ENCODE measurements around the gene RTN4RL2. TPM values are rescaled to one million over a fixed set of nuclear protein-coding genes. Genes with fewer than 3 reads are reported as not detected.

The RTN4RL2 gene
- total and polyA plus RNA-seq, 9 donors: 0.23 to 2.0 (median 0.68) TPM; not detected in 1

DNA sequence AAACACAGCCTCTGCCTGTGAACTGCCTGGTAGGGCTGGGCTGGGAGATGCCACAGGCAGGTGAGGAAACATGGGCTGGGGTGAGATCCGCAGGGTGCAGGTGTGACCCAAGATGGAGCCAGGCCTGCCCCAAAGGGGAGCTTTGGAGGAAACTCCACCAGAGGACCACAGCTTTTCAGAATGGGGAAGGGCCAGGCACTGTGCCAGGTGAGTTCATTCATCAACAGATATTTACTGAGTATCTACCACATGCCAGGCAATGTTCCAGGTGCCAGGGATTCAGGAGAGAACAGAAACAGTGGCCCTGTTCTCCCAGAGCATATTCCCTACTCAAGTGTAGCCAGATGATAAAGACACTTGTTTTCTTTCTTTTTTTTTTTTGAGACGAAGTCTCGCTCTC lies 11.2 kb downstream of the RTN4RL2 start:
- no peak for DNase-seq
- no peak overlapping the region for H3K4me3 ChIP-seq
- intact Hi-C loops (cut with DNase I): no loop called here
- H3K27ac ChIP-seq: no peak overlapping the region
- 79 to 99% (median 95%) methylated on average over 3 of the region's 3 CpGs for WGBS, 3 donors
- TF ChIP-seq, protein P1, sequence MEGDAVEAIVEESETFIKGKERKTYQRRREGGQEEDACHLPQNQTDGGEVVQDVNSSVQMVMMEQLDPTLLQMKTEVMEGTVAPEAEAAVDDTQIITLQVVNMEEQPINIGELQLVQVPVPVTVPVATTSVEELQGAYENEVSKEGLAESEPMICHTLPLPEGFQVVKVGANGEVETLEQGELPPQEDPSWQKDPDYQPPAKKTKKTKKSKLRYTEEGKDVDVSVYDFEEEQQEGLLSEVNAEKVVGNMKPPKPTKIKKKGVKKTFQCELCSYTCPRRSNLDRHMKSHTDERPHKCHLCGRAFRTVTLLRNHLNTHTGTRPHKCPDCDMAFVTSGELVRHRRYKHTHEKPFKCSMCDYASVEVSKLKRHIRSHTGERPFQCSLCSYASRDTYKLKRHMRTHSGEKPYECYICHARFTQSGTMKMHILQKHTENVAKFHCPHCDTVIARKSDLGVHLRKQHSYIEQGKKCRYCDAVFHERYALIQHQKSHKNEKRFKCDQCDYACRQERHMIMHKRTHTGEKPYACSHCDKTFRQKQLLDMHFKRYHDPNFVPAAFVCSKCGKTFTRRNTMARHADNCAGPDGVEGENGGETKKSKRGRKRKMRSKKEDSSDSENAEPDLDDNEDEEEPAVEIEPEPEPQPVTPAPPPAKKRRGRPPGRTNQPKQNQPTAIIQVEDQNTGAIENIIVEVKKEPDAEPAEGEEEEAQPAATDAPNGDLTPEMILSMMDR (IDR thresholded peaks at IDR 0.05): no peak
- TF ChIP-seq EP300 (IDR thresholded peaks at IDR 0.05) (no peak), POLR2A (IDR thresholded peaks at IDR 0.05) (no peak)
- H3K27me3 ChIP-seq: no peaks in the 10 kb centered on the region
- H3K36me3 ChIP-seq: no peaks in the 10 kb centered on the region
- H3K4me1 ChIP-seq (ENCODE audit: insufficient read depth): peaks cover 5% of the 10 kb centered on the region
- no peaks in the 10 kb centered on the region for H3K9me3 ChIP-seq

DNA sequence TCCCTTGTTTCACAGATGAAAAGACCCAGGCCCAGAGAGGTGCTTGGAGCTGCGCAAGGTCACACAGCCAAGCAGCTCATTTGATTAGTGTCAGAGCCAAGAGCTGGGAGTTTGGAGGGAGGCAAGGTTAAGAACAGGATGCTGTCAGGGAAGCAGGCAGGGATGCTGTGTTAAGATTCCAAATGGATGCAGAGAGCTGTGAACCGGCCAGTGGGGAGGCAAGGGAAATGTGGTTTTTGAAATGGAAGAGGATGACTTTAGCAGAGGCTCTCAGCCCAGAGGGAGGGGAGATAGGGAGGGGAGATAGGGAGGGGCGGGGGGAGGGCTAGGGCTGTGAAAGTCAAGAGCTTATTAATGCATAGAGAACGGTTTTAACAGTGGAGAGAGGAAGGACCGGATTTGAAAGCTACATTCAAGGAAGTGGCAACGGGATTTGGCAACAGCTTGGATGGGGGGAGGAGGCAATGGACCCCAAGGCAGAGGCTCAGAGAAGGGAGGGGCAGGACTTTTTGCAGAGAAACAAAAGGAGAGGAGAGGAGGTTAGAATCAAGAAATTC lies 13.0 kb downstream of the RTN4RL2 start:
- DNase-seq: no peak
- H3K27ac ChIP-seq: no peak overlapping the region
- H3K4me1 ChIP-seq (ENCODE audit: insufficient read depth): peaks cover 5% of the 10 kb centered on the region
- TF ChIP-seq, protein P1 (IDR thresholded peaks at IDR 0.05): no peak
- no peak for TF ChIP-seq EP300 (IDR thresholded peaks at IDR 0.05)
- TF ChIP-seq POLR2A (IDR thresholded peaks at IDR 0.05): no peak
- no peaks in the 10 kb centered on the region for H3K9me3 ChIP-seq
- H3K27me3 ChIP-seq: no peaks in the 10 kb centered on the region
- intact Hi-C loops (cut with DNase I): no loop called here
- WGBS, 3 donors: 65 to 78% (median 66%) methylated on average over 6 of the region's 6 CpGs
- H3K4me3 ChIP-seq: no peak overlapping the region
- H3K36me3 ChIP-seq: no peaks in the 10 kb centered on the region

DNA sequence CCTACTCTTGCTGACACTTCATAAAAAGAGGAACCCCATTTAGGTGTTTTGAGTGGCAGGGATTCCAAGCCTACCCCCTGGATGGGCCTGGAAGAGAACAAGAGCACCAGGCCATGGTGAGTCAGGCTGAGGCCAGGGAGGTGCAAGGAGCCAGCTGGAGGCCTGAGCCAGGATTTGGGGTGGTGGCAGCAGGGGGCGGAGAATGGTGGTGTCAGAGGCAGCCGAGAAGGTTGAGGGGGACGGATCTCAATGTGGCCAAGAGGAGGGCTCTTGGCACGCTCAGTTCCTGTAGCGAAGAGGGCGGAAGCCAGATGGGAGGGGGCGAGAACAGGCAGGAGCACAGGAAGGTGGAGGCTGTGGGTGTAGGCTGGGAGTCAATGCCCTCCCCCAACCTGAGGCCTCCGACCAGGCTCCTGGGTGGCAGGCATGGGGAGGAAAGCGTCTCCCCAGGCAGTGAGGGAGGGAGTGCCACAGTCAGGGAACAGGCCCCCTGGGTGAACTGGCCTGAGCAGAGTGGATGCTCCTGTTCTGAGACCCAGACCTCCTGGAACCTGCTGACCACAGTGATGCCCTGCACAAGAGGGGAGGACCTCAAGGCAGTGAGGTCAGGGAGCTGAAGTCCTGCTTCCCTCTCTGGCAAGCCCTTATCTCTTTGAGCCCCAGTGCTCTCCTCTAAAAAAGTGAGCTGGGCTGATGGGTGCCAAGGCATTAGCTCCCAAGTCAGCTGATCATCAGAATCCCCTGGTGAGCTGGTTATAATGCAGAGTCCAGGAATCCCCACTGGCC lies 13.9 kb downstream of the RTN4RL2 start:
- no peaks in the 10 kb centered on the region for H3K27me3 ChIP-seq
- intact Hi-C loops (cut with DNase I): no loop called here

DNA sequence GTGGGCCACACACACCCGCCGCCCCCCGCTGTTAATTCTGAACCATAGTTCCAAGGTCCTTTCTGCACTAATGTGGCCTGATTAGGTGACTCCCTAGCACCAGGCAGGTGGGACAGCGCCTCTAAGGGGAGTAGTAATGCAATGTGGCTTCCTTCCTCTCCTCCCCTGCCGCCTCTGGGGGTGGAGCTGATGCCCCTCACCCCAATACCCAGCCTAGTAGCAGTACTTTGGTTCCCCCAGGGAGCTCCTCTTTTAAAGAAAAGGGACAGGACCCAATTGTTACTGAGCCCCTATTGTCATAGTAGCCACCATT lies 14.4 kb downstream of the RTN4RL2 start:
- Histone ChIP-seq H3K27ac (no peak overlapping the region), H3K4me3 (no peak overlapping the region), H3K27me3 (no peaks in the 10 kb centered on the region), H3K36me3 (no peaks in the 10 kb centered on the region), H3K4me1 (ENCODE audit: insufficient read depth) (peaks cover 5% of the 10 kb centered on the region), H3K9me3 (no peaks in the 10 kb centered on the region)
- TF ChIP-seq, protein P1 (IDR thresholded peaks at IDR 0.05): no peak
- no peak for TF ChIP-seq POLR2A (IDR thresholded peaks at IDR 0.05)
- TF ChIP-seq EP300 (IDR thresholded peaks at IDR 0.05): no peak
- no peak for DNase-seq
- WGBS, 3 donors: 70 to 85% (median 74%) methylated on average over 5 of the region's 5 CpGs
- intact Hi-C loops (cut with DNase I): no loop called here

More for the DNA sequence above, 13.9 kb downstream of the RTN4RL2 start:
- TF ChIP-seq, protein P1 (IDR thresholded peaks at IDR 0.05): no peak
- no peak for TF ChIP-seq POLR2A (IDR thresholded peaks at IDR 0.05)
- no peak for TF ChIP-seq EP300 (IDR thresholded peaks at IDR 0.05)
- no peak for DNase-seq
- no peak overlapping the region for H3K27ac ChIP-seq
- peaks cover 5% of the 10 kb centered on the region for H3K4me1 ChIP-seq (ENCODE audit: insufficient read depth)
- H3K9me3 ChIP-seq: no peaks in the 10 kb centered on the region
- H3K4me3 ChIP-seq: no peak overlapping the region
- 66 to 78% (median 70%) methylated on average over 9 of the region's 9 CpGs for WGBS, 3 donors
- no peaks in the 10 kb centered on the region for H3K36me3 ChIP-seq

All from ovary (tissue), 9 donors.